A673 (cell line): ENCODE data around the gene HEMK1. TPM values are rescaled to one million over a fixed set of nuclear protein-coding genes. Genes with fewer than 3 reads are reported as not detected.
A peak's percentile ranks its signal among the peaks of the same experiment; 100 is the strongest.

Source experiments
- BruUV-seq: library from RNA; stranded (reverse); fragments of 400-500 nt; replicated peaks from 2 replicates; lab custom pipeline; 2021; lab: Mats Ljungman, UMichigan
- CTCF ChIA-PET: fragments of 300-600 bp; sonication (Branson Sonifier 250); formaldehyde crosslinking; loops from one replicate; lab custom pipeline; 2022; ENCODE audit warnings: antibody characterized with exemption; lab: Charles Lee
- POLR2A ChIA-PET: fragments of 300-600 bp; sonication (Branson Sonifier 250); formaldehyde crosslinking; loops from one replicate; lab custom pipeline; 2022; ENCODE audit warnings: antibody characterized with exemption; ENCODE audit not compliant: low non-redundant PET; lab: Charles Lee
- DNase-seq: peaks from one replicate; pipeline ENCODE4 v3.0.0-alpha.2; 2015; ENCODE audit warnings: low spot score
- H3K27ac ChIP-seq: fragments of 200-600 bp; sonication (generic); 2 replicates; pipeline ENCODE4 v1.5.1; 2016; ENCODE audit warnings: mixed run types, low read depth, mild to moderate bottlenecking, mixed read lengths, antibody characterized with exemption, low read length; ENCODE audit not compliant: poor library complexity, severe bottlenecking
- H3K27me3 ChIP-seq: fragments of 200-600 bp; sonication (generic); replicated peaks from 2 replicates; pipeline ENCODE4 v1.6.1; 2017; ENCODE audit warnings: mixed run types, low read depth, mild to moderate bottlenecking, mixed read lengths, antibody characterized with exemption, low read length; ENCODE audit not compliant: insufficient read depth, poor library complexity
- H3K36me3 ChIP-seq: fragments of 200-600 bp; sonication (generic); 2 replicates; pipeline ENCODE4 v1.6.1; 2016; ENCODE audit warnings: mixed run types, mild to moderate bottlenecking, mixed read lengths, antibody characterized with exemption, low read length; ENCODE audit not compliant: insufficient read depth, poor library complexity, severe bottlenecking
- H3K4me1 ChIP-seq: fragments of 200-600 bp; sonication (generic); 2 replicates; pipeline ENCODE4 v1.6.1; 2017; ENCODE audit warnings: mixed run types, mild to moderate bottlenecking, mixed read lengths, antibody characterized with exemption, low read length; ENCODE audit not compliant: insufficient read depth, poor library complexity, severe bottlenecking
- H3K4me3 ChIP-seq: fragments of 200-600 bp; sonication (generic); 2 replicates; pipeline ENCODE4 v1.5.1; 2016; ENCODE audit warnings: low read depth, mixed run types, mild to moderate bottlenecking, mixed read lengths, low read length; ENCODE audit not compliant: poor library complexity, severe bottlenecking
- H3K9me3 ChIP-seq: fragments of 200-600 bp; sonication (generic); 2 replicates; pipeline ENCODE4 v1.6.1; 2016; ENCODE audit warnings: mixed run types, low read depth, mild to moderate bottlenecking, mixed read lengths, antibody characterized with exemption, low read length; ENCODE audit not compliant: poor library complexity, severe bottlenecking
- CTCF ChIP-seq: fragments of 300-800, 200-600 bp; sonication (generic); conservative IDR thresholded peaks from 2 replicates; pipeline ENCODE4 v1.5.1; 2017; ENCODE audit warnings: low read depth, mild to moderate bottlenecking, antibody characterized with exemption, low read length, moderate library complexity, mixed read lengths
- EZH2 ChIP-seq: fragments of 200-600 bp; sonication (generic); IDR thresholded peaks from 2 replicates; pipeline ENCODE4 v1.6.1; 2017; ENCODE audit warnings: borderline replicate concordance, low read depth, mild to moderate bottlenecking, mixed read lengths, antibody characterized with exemption, low read length; ENCODE audit not compliant: poor library complexity, severe bottlenecking
- intact Hi-C: fragments of 100-400 bp; cut with micrococcal nuclease; formaldehyde crosslinking; loops from one replicate; pipeline ENCODE4 v1.10.0; 2022; ENCODE audit not compliant: unreplicated experiment
- total RNA-seq: library from RNA; stranded (reverse); gene quantifications from 2 replicates; pipeline ENCODE4 v1.2.3, GENCODE V29; 2021

Gene HEMK1
- total RNA-seq, 1 experiment from 2014 or later, result 5.7 TPM

GRCh38 chr3:50599716-50600118 lies 30.4 kb downstream of the HEMK1 start:
- Histone ChIP-seq H3K27ac (no peak overlapping the region), H3K27me3 (no peaks in the 10 kb centered on the region), H3K4me3 (no peak overlapping the region), H3K9me3 (no peaks in the 10 kb centered on the region), H3K4me1 (peaks cover 18% of the 10 kb centered on the region), H3K36me3 (no peaks in the 10 kb centered on the region)
- ChIA-PET CTCF (no interaction called here), POLR2A (no interaction called here)
- intact Hi-C loops, result no loop called here
- BruUV-seq, result no TSS peak
- no peak for TF ChIP-seq EZH2
- DNase-seq, result no peak

- ChIA-PET CTCF (no interaction called here), POLR2A (no interaction called here)
- H3K27ac ChIP-seq, result peak overlapping the region; percentile 54
- TF ChIP-seq CTCF (no peak), EZH2 (no peak)
- BruUV-seq, result no TSS peak
- no peak overlapping the region for H3K4me3 ChIP-seq
- DNase-seq, result no peak
- no peaks in the 10 kb centered on the region for H3K27me3 ChIP-seq
- H3K9me3 ChIP-seq, result no peaks in the 10 kb centered on the region
- intact Hi-C loops, result no loop called here
- peaks cover 18% of the 10 kb centered on the region for H3K4me1 ChIP-seq
- H3K36me3 ChIP-seq, result no peaks in the 10 kb centered on the region
Measured at GRCh38 chr3:50600141-50600753, 30.9 kb downstream of the HEMK1 start.

GRCh38 chr3:50600841-50601591 lies 31.7 kb downstream of the HEMK1 start:
- no TSS peak for BruUV-seq
- peak; percentile 68 for DNase-seq
- ChIA-PET POLR2A (no interaction called here), CTCF (no interaction called here)
- H3K27me3 ChIP-seq, result no peaks in the 10 kb centered on the region
- H3K27ac ChIP-seq, result peak overlapping the region; percentile 67
- no peaks in the 10 kb centered on the region for H3K36me3 ChIP-seq
- H3K4me1 ChIP-seq, result peaks cover 18% of the 10 kb centered on the region
- no peak overlapping the region for H3K4me3 ChIP-seq
- H3K9me3 ChIP-seq, result no peaks in the 10 kb centered on the region
- TF ChIP-seq CTCF (no peak), EZH2 (no peak)
- intact Hi-C loops, result no loop called here
